ENCODE results near the gene CD58. TPM values are rescaled to one million over a fixed set of nuclear protein-coding genes. Genes with fewer than 3 reads are reported as not detected.

The CD58 gene
- total RNA-seq, 4 donors from 2014 or later, result 23.1 to 63.0 (median 39.0) TPM

DNA sequence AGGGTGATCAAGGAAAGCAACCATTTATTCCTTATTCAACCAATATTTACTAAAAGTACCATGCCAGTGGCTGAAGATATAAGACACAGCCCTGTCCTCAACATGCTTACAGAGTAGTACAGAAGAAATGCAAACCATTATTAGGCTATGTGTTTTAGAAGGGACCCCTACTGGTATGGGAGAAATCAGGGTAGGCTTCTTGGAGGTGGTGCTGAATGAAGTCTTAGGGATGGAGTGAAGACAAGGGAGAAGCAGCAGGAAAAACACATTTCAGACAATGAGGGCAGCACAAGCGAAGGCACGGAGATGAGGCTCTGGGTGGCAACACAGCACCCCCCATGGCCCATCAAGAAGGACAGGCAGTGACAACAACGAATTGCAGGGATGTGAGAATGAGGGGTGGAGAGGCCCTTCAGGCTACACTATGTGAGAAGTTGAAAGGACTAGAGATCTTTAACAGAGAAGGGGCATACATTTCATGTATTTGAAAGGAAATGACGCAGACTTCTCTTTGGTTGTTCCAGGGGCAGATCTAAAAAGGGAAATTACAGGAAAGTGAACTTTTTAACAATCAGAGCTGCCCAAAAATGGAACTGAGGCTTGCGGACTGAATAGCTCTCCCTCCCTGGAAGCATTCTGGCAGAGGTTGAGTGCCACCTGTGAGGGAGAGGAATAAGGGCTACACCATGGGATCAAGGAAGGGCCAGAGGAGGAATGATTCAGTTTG, 16.8 kb upstream of the CD58 start:
- no peak for DNase-seq
- H3K4me1 ChIP-seq, result peaks cover 0 to 25% (median 0%) of the 10 kb centered on the region in 4 donors
- H3K4me3 ChIP-seq, result no peak overlapping the region
- H3K9me3 ChIP-seq, result no peaks in the 10 kb centered on the region
- H3K27ac ChIP-seq, result no peak overlapping the region
- TF ChIP-seq, protein P1, sequence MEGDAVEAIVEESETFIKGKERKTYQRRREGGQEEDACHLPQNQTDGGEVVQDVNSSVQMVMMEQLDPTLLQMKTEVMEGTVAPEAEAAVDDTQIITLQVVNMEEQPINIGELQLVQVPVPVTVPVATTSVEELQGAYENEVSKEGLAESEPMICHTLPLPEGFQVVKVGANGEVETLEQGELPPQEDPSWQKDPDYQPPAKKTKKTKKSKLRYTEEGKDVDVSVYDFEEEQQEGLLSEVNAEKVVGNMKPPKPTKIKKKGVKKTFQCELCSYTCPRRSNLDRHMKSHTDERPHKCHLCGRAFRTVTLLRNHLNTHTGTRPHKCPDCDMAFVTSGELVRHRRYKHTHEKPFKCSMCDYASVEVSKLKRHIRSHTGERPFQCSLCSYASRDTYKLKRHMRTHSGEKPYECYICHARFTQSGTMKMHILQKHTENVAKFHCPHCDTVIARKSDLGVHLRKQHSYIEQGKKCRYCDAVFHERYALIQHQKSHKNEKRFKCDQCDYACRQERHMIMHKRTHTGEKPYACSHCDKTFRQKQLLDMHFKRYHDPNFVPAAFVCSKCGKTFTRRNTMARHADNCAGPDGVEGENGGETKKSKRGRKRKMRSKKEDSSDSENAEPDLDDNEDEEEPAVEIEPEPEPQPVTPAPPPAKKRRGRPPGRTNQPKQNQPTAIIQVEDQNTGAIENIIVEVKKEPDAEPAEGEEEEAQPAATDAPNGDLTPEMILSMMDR (IDR thresholded peaks at IDR 0.05), result no peak
- TF ChIP-seq POLR2A (IDR thresholded peaks at IDR 0.05), result no peak
- H3K36me3 ChIP-seq, result peaks cover 0 to 9% (median 0%) of the 10 kb centered on the region in 3 donors
- H3K27me3 ChIP-seq, result no peaks in the 10 kb centered on the region

DNA sequence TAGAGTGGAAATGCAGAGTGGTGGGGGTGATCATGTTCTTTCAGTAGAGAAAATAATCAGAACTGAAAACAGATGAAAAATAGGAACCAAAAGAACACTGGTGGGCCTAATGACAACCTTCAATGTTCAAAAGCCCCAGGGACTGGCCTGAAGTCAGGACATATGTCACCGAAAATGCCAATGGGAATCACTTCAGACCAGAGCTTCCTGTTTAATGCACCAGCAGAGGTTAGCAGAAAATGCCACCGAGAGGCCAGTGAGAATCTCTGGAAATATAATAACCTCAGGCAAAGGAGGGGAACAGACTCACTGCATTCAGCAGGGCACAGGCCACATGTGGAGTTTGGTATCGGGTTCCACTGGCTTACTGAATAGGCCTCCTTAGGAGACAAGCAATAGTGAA, 15.9 kb upstream of the CD58 start:
- no peak overlapping the region for H3K27ac ChIP-seq
- peaks cover 0 to 9% (median 0%) of the 10 kb centered on the region in 3 donors for H3K36me3 ChIP-seq
- TF ChIP-seq, protein P1 (IDR thresholded peaks at IDR 0.05), result no peak
- no peak for TF ChIP-seq POLR2A (IDR thresholded peaks at IDR 0.05)
- peaks cover 0 to 17% (median 0%) of the 10 kb centered on the region in 4 donors for H3K4me1 ChIP-seq
- no peaks in the 10 kb centered on the region for H3K9me3 ChIP-seq
- no peaks in the 10 kb centered on the region for H3K27me3 ChIP-seq
- no peak overlapping the region for H3K4me3 ChIP-seq
- DNase-seq, result no peak

DNA sequence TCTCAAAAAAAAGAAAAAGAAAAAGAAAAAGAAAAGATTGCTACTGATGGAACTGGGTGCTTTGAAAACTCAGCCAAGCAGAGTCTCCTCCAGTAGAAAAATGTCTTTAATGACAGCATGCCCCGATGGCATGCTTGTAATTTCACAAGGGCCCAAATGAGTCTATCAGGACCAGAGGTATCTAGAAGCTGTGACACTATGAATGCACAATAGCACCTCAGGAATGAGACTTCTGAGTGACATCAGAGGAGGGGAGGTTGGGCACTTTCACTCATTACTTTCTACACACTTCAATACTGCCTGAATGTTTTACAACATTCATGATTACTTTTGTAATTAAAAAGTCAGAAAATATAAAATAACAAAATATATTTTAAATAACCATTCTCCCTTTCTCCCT, 15.1 kb upstream of the CD58 start:
- no peaks in the 10 kb centered on the region for H3K9me3 ChIP-seq
- no peak for TF ChIP-seq POLR2A (IDR thresholded peaks at IDR 0.05)
- TF ChIP-seq, protein P1 (IDR thresholded peaks at IDR 0.05), result no peak
- no peak overlapping the region for H3K27ac ChIP-seq
- H3K4me1 ChIP-seq, result peaks cover 0 to 17% (median 0%) of the 10 kb centered on the region in 4 donors
- no peak overlapping the region for H3K4me3 ChIP-seq
- H3K27me3 ChIP-seq, result no peaks in the 10 kb centered on the region
- peaks cover 0 to 9% (median 0%) of the 10 kb centered on the region in 3 donors for H3K36me3 ChIP-seq
- DNase-seq, result no peak

DNA sequence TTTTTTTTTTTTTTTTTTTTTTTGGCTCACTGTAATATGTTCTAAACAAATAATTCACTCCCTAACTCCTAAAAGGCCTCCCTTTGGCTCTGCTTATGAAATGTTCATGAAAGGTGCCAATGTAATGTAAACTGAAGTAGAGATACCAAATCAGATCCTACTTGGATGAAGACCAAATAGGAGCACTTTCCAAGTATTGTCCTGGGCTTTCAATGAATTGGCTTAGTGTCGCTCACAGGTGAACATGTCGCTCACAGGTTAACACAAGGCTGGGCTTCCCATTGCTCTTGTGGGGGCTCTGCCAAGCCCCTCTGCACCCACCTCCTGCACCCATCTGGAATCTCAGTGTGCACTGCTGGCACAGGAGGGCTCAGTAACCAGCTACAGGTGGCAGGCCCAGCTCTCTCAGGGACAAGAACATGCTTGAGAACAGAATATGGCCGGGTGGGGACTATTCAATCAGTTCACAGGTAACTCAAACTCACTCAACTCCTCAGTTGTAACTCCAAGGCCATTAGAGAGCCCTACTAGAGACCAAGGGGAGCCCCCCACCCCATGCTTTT, 10.6 kb upstream of the CD58 start:
- no peak overlapping the region for H3K4me3 ChIP-seq
- H3K9me3 ChIP-seq, result no peaks in the 10 kb centered on the region
- H3K27me3 ChIP-seq, result no peaks in the 10 kb centered on the region
- no peaks in the 10 kb centered on the region for H3K4me1 ChIP-seq
- TF ChIP-seq POLR2A (IDR thresholded peaks at IDR 0.05), result no peak
- TF ChIP-seq, protein P1 (IDR thresholded peaks at IDR 0.05), result no peak
- H3K27ac ChIP-seq, result no peak overlapping the region
- no peak for DNase-seq
- peaks cover 0 to 24% (median 0%) of the 10 kb centered on the region in 3 donors for H3K36me3 ChIP-seq

DNA sequence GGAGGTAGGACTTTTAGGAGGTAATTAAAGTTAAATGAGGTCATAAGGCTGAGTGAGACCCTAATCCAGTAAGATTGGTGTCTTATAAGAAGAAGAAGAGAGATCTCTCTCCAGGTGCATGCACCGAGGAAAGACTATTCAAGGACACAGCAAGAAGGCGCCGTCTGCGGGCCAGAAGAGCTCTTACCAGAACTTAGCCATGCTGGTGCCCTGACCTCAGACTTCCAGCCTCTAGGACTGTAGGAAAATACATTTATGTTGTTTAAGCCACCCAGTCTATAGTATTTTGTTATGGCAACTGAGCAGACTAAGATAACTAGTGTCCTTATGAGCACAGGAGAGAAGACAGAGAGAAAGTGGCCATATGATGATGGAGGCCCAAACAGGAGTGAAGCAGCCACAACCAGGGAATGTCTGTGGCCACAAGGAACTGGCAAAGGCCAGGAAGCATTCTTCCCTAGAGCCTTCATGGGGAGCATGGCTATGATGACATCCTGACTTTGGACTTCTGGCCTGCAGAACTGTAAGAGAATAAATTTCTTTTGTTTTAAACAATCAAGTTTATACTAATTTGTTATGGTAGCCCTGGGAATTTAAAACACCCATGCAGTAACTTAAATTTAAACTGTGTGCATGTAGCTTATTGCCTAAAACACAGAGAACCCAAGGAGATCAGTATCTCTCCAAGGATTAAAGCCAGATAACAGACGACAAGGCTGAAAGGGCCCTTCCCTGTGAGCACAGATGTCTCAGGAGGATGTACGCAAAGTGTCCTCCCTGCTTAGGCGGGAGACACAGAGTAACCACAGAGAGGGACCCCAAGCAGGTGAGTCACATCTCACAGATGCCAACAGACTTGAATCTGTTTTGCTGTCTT, 9.9 kb upstream of the CD58 start:
- TF ChIP-seq, protein P1 (IDR thresholded peaks at IDR 0.05), result no peak
- no peak for TF ChIP-seq POLR2A (IDR thresholded peaks at IDR 0.05)
- Histone ChIP-seq H3K27ac (no peak overlapping the region), H3K4me3 (no peak overlapping the region), H3K27me3 (no peaks in the 10 kb centered on the region), H3K9me3 (no peaks in the 10 kb centered on the region), H3K4me1 (no peaks in the 10 kb centered on the region), H3K36me3 (peaks cover 0 to 24% (median 0%) of the 10 kb centered on the region in 3 donors)
- no peak for DNase-seq

Measured in Peyer's patch (tissue), 4 donors.